OCI-M2 (cell line): ENCODE measurements around the gene RIPOR3.
"Not testable (repeated sequence)": the region's sequence is repeated elsewhere in the genome, so short reads cannot be mapped to it uniquely, and the experiment has no call there.

Source experiments
- DNase-seq: peaks from one replicate; lab custom pipeline; 2025; ENCODE audit not compliant: unreplicated experiment; lab: John Stamatoyannopoulos, UW

The RIPOR3 gene

GRCh38 chr20:50578778-50579165, 112.6 kb downstream of the RIPOR3 start:
- DNase-seq: no peak

GRCh38 chr20:50578061-50578777, 113.1 kb downstream of the RIPOR3 start:
- no peak for DNase-seq

- no peak for DNase-seq
Measured at GRCh38 chr20:50577175-50578018, 113.9 kb downstream of the RIPOR3 start.

GRCh38 chr20:50575865-50576720, 115.2 kb downstream of the RIPOR3 start:
- DNase-seq: no peak

GRCh38 chr20:50574586-50574985, 116.8 kb downstream of the RIPOR3 start:
- DNase-seq: no peak

GRCh38 chr20:50574108-50574507, 117.2 kb downstream of the RIPOR3 start:
- no peak for DNase-seq

GRCh38 chr20:50572938-50573777, 118.2 kb downstream of the RIPOR3 start:
- DNase-seq: no peak

GRCh38 chr20:50571466-50571865, 119.9 kb downstream of the RIPOR3 start:
- no peak for DNase-seq

- no peak for DNase-seq
Measured at GRCh38 chr20:50569864-50570836, 121.2 kb downstream of the RIPOR3 start.

- not testable (repeated sequence) for DNase-seq
Measured at GRCh38 chr20:50569487-50569863, 121.9 kb downstream of the RIPOR3 start.

GRCh38 chr20:50568549-50568942, 122.8 kb downstream of the RIPOR3 start:
- no peak for DNase-seq

GRCh38 chr20:50567860-50568548, 123.3 kb downstream of the RIPOR3 start:
- no peak for DNase-seq

- no peak for DNase-seq
Measured at GRCh38 chr20:50565871-50566270, 125.5 kb downstream of the RIPOR3 start.

GRCh38 chr20:50565383-50565782, 126.0 kb downstream of the RIPOR3 start:
- DNase-seq: no peak

GRCh38 chr20:50563133-50563944, 128.0 kb downstream of the RIPOR3 start:
- no peak for DNase-seq

- no peak for DNase-seq
Measured at GRCh38 chr20:50562262-50562701, 129.1 kb downstream of the RIPOR3 start.

GRCh38 chr20:50561379-50562078, 129.8 kb downstream of the RIPOR3 start:
- no peak for DNase-seq
